ENCODE measurements around the gene CHMP4B. TPM values are rescaled to one million over a fixed set of nuclear protein-coding genes. Genes with fewer than 3 reads are reported as not detected.

The CHMP4B gene
- total RNA-seq, 1 experiment from 2014 or later = 203 TPM

DNA sequence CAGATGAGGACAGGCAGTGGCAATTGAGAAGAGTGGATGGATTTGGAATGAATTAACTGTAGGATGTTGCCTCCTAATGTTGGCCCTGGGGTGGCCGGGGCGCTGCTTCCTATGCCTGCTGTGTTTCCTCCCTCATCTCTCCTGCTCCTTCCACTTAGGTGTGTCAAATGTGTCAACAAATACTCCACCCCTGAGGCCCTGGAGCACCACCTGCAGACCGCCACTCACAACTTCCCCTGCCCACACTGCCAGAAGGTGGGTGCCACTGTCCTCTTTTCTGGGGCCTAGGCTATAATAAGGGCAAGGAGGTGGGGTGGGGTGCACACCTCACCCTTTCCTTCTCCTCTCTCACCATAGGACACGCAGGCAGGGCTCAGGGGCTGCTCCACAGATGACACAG is 30.0 kb upstream of the CHMP4B start:
- Histone ChIP-seq H3K36me3 (ENCODE audit: control insufficient read depth, insufficient read depth, low read length) (no peaks in the 10 kb centered on the region), H3K27me3 (replicated peaks; ENCODE audit: control insufficient read depth, insufficient read depth, low read length) (no peaks in the 10 kb centered on the region), H3K9me3 (no peaks in the 10 kb centered on the region), H3K4me3 (ENCODE audit: low read depth, low read length) (no peak overlapping the region), H3K4me1 (peaks cover 13% of the 10 kb centered on the region)
- TF ChIP-seq, protein P1, sequence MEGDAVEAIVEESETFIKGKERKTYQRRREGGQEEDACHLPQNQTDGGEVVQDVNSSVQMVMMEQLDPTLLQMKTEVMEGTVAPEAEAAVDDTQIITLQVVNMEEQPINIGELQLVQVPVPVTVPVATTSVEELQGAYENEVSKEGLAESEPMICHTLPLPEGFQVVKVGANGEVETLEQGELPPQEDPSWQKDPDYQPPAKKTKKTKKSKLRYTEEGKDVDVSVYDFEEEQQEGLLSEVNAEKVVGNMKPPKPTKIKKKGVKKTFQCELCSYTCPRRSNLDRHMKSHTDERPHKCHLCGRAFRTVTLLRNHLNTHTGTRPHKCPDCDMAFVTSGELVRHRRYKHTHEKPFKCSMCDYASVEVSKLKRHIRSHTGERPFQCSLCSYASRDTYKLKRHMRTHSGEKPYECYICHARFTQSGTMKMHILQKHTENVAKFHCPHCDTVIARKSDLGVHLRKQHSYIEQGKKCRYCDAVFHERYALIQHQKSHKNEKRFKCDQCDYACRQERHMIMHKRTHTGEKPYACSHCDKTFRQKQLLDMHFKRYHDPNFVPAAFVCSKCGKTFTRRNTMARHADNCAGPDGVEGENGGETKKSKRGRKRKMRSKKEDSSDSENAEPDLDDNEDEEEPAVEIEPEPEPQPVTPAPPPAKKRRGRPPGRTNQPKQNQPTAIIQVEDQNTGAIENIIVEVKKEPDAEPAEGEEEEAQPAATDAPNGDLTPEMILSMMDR (IDR thresholded peaks at IDR 0.05; ENCODE audit: insufficient read depth in 1 of 2, low read depth in 1 of 2, low read length in 1 of 2, severe bottlenecking in 1 of 2, unreplicated experiment in 1 of 2) = peak in 1 of 2 experiments; percentile 18
- no TSS peak for BruUV-seq (replicated peaks)
- Mint-ChIP-seq H3K4me1 (ENCODE audit: low read depth, unreplicated experiment) (peaks cover 25% of the 10 kb centered on the region), H3K27me3 (ENCODE audit: insufficient read depth, unreplicated experiment) (no peaks in the 10 kb centered on the region), H3K36me3 (ENCODE audit: insufficient read depth, unreplicated experiment) (peaks cover 5% of the 10 kb centered on the region), H3K4me3 (ENCODE audit: unreplicated experiment) (no peak overlapping the region), H3K9me3 (ENCODE audit: unreplicated experiment) (no peaks in the 10 kb centered on the region), H3K27ac (ENCODE audit: unreplicated experiment) (no peak overlapping the region)
- POLR2A ChIA-PET = interaction anchor here (0.6 kb wide), 1 partner anchor 101 kb away, joined by 3 read pairs; no protein-coding TSS in a partner anchor
- intact Hi-C loops (cut with micrococcal nuclease; ENCODE audit: unreplicated experiment) = no loop called here
- no peak for DNase-seq
- CTCF ChIA-PET = no interaction called here

DNA sequence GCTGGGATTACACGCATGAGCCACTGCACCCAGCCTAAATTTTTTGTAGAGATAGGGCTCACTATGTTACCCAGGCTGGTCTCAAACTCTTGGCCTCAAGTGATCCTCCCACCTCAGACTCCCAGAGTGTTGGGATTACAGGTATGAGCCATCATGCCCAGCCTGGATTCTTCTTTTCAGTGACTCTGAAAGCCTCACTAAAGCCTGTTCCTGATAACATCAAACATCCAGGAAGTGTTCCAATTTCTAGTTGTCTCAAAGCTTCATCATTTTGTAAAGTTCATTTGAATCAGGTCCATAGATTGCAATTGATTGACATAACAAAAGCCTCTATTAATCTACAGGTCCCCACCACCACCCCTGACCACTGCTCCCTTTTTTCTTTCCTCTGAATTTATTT is 29.2 kb upstream of the CHMP4B start:
- ChIA-PET CTCF (no interaction called here), POLR2A (no interaction called here)
- Histone ChIP-seq H3K9me3 (no peaks in the 10 kb centered on the region), H3K4me3 (ENCODE audit: low read depth, low read length) (no peak overlapping the region), H3K4me1 (peaks cover 13% of the 10 kb centered on the region), H3K27me3 (replicated peaks; ENCODE audit: control insufficient read depth, insufficient read depth, low read length) (no peaks in the 10 kb centered on the region), H3K36me3 (ENCODE audit: control insufficient read depth, insufficient read depth, low read length) (no peaks in the 10 kb centered on the region)
- Mint-ChIP-seq H3K27me3 (ENCODE audit: insufficient read depth, unreplicated experiment) (no peaks in the 10 kb centered on the region), H3K4me3 (ENCODE audit: unreplicated experiment) (no peak overlapping the region), H3K9me3 (ENCODE audit: unreplicated experiment) (no peaks in the 10 kb centered on the region), H3K4me1 (ENCODE audit: low read depth, unreplicated experiment) (peaks cover 25% of the 10 kb centered on the region), H3K36me3 (ENCODE audit: insufficient read depth, unreplicated experiment) (peaks cover 5% of the 10 kb centered on the region), H3K27ac (ENCODE audit: unreplicated experiment) (no peak overlapping the region)
- BruUV-seq (replicated peaks) = no TSS peak
- intact Hi-C loops (cut with micrococcal nuclease; ENCODE audit: unreplicated experiment) = no loop called here
- no peak for DNase-seq
- TF ChIP-seq, protein P1 (IDR thresholded peaks at IDR 0.05; ENCODE audit: insufficient read depth in 1 of 2, low read depth in 1 of 2, low read length in 1 of 2, severe bottlenecking in 1 of 2, unreplicated experiment in 1 of 2) = no peak

DNA sequence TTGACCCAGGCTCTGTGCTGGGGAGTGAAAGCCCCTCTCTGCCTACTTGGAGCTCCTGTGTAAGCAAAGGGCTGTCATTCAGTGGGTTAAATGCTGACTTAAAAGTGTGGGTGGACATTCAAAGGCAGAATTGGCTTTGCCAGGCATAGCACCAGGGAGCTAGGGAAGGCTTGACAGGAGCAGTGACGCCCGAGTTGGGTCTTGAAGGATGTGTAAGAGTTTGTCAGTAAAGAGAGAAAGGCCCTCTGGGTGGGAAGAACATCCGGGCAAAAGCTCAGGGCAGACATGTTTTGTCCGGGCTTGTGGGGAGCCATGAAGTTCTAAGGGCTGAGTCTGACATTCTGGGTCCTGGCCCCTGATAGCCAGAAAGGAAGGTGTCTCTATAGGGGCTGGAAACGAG is 27.9 kb upstream of the CHMP4B start:
- no peaks in the 10 kb centered on the region for H3K9me3 Mint-ChIP-seq (ENCODE audit: unreplicated experiment)
- ChIA-PET POLR2A (interaction anchor here (0.6 kb wide), 1 partner anchor 144 kb away, joined by 11 read pairs; no protein-coding TSS in a partner anchor), CTCF (interaction anchor here (1.0 kb wide), 1 partner anchor 9 kb away, joined by 4 read pairs; no protein-coding TSS in a partner anchor)
- Histone ChIP-seq H3K36me3 (ENCODE audit: control insufficient read depth, insufficient read depth, low read length) (no peaks in the 10 kb centered on the region), H3K9me3 (0 out of 2 replicates have a peak, but pooled peaks cover 7% of the 10 kb centered on the region), H3K27me3 (replicated peaks; ENCODE audit: control insufficient read depth, insufficient read depth, low read length) (no peaks in the 10 kb centered on the region), H3K4me3 (ENCODE audit: low read depth, low read length) (no peak overlapping the region), H3K4me1 (peaks cover 8% of the 10 kb centered on the region)
- H3K27ac Mint-ChIP-seq (ENCODE audit: unreplicated experiment) = no peak overlapping the region
- DNase-seq = no peak
- TF ChIP-seq, protein P1 (IDR thresholded peaks at IDR 0.05; ENCODE audit: insufficient read depth in 1 of 2, low read depth in 1 of 2, low read length in 1 of 2, severe bottlenecking in 1 of 2, unreplicated experiment in 1 of 2) = no peak
- no peak overlapping the region for H3K4me3 Mint-ChIP-seq (ENCODE audit: unreplicated experiment)
- intact Hi-C loops (cut with micrococcal nuclease; ENCODE audit: unreplicated experiment) = no loop called here
- H3K36me3 Mint-ChIP-seq (ENCODE audit: insufficient read depth, unreplicated experiment) = peaks cover 5% of the 10 kb centered on the region
- peaks cover 17% of the 10 kb centered on the region for H3K4me1 Mint-ChIP-seq (ENCODE audit: low read depth, unreplicated experiment)
- no peaks in the 10 kb centered on the region for H3K27me3 Mint-ChIP-seq (ENCODE audit: insufficient read depth, unreplicated experiment)
- BruUV-seq (replicated peaks) = no TSS peak

Data from Caco-2 (cell line).